ENCODE data around the gene HACD2.

The HACD2 gene

DNA sequence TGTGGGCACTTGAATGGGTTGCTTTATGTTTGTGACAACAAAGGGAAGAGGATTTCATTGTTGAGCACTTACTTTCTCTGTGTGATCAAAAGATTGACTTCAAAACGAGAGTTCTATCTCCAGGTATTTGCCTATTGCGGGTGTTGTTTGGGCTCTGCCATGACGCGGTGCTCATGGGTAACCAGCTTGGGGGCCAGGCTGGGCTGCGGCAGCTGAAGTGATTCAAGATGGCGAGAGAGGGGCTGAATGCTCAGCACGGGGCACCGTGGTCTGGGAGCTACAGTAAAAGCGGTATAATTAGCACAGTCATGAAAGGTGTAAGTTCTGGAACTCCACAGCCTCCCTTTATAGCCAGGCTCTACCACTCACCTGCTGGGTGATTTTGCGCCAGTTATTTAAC lies 105.0 kb downstream of the HACD2 start:
- DNase-seq, result no peak

DNA sequence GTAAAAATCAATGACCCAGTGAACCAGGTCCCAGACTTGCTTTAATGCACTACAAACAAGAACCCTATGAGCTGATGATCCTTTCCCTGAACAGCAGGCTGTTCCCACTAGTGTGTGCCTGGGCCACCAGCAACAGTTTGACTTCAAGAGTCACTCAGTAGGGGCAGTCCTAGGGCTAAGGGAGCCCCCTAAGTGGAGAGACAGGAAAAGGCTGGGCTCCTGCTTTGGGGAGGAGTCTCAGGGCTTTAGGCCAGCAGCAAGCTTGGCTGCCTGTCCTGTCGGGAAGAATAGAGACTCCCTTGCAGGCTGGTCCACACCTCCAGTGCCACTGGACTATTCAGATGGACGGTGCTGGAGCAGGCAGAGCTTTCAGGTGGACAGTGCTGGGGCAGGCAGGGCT lies 106.5 kb downstream of the HACD2 start:
- DNase-seq, result no peak

DNA sequence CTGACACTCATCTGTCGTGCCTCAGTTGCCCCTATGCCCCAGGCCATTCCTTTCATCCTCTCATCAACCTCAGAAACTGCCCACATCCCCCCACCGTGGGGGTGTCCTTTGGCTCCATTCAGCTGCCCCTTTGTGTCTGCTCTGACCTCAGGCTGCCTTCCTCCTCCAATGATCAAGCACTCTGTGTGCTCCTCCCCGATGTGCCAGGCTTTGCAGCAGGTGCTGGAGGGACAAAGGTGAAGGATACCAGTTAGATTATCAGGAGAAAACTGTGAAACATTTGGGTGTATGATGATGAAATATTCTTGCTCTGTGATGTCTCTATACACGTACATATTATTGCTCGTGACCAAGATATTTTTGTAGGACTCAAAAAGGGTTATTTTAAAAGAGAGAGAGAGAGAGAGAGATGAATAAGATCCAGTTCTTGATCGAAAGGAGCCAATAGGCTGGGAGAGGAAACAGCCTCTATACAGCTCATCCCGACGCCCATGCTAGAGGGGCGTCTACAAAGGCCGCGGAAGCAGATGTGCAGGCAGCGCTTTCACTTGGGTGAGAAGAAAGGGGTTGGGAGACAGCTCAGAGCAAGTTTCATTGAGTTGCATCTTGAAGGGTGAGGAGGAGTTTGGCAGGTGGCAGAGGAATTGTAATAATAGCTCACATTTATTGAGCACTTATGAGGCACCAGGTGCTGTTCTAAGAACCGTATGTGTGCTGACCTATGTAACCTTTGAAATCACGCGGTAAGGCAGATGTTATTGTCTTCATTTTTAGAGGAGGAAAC lies 107.7 kb downstream of the HACD2 start:
- DNase-seq, result no peak

DNA sequence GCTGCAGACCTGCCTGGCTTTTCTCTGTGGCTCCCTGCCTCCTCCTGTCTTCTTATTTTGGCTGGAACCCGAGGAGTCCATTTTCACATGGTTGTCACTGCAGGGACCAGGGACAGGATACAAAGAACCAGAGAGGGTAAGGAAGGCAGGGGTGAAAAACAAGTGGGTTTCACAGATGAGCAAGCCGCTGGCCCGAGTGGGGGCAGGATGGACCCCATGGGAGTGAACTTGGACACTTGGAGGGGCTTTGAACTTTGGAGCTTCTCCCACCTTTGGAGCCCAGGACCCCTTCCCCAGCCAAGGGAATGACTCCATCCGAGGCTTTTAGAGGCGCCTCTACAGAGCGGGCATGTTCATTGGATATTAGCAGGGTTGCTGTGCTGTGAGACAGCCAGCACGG lies 109.1 kb downstream of the HACD2 start:
- DNase-seq, result no peak

GRCh38 chr3:123471106-123471505 lies 113.7 kb downstream of the HACD2 start:
- no peak for DNase-seq

GRCh38 chr3:123469323-123469995 lies 115.4 kb downstream of the HACD2 start:
- DNase-seq, result no peak

- no peak for DNase-seq
Measured at GRCh38 chr3:123467046-123467445, 117.8 kb downstream of the HACD2 start.

DNA sequence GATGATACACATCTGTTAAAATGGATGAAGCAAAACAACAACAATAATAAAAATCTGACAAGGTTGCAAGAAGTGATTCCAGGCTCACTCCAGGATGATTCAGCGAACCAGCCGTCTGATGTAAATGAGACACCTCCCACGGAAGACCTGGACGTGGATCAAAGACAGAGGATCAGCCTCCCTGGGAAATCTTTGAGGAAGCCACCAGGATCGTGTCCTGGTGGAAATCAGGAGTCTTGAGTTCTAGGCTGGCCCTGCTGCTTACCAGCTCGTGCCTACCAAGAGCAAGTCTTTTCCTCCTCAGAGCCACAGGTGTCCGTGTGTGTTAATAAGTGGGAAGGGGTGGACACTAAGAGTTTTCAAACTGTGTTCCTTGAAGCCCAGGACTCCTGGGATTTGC lies 120.6 kb downstream of the HACD2 start:
- DNase-seq, result no peak

DNA sequence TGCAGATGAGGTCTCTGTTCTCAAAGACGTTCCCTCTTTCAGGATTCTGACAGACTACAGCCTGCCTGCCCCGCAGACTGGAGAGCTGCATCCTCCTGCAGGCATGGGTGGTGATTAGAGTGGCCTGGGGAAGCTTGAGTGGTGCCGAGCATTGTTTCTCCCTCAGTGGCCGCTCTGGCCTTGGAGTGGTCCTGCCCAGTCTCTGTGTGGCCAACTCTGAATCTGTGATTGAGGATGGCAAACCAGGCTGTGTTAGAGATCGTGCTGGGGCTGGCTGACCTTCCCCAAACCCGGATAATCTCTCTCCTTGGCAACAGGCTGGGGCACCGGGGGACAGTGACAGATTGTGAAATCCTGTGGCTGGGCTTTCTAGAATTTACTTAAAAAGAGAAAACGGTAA lies 125.0 kb downstream of the HACD2 start:
- DNase-seq, result no peak

- DNase-seq, result no peak
Measured at GRCh38 chr3:123458255-123458654, 126.6 kb downstream of the HACD2 start.

GRCh38 chr3:123457841-123458240 lies 127.0 kb downstream of the HACD2 start:
- no peak for DNase-seq

DNA sequence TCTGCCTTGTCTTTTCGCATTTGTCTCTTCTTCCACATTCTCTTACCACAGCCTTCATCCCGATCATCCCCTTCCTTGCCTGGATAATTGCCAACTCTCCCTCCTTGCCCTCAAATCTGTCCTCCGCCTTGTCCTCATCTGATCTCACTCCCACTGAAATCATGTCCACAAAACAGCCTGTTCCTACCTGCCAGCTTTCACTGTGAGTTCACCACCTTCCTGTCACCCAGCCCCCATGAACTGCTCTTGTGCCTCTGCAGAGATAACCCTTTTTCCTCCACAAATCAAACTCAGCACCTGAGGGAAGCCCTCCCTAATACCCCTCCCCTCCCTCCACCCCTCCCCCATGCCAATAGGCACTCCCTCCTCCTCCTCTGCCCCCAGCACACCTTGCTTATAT lies 131.2 kb downstream of the HACD2 start:
- DNase-seq, result no peak

DNA sequence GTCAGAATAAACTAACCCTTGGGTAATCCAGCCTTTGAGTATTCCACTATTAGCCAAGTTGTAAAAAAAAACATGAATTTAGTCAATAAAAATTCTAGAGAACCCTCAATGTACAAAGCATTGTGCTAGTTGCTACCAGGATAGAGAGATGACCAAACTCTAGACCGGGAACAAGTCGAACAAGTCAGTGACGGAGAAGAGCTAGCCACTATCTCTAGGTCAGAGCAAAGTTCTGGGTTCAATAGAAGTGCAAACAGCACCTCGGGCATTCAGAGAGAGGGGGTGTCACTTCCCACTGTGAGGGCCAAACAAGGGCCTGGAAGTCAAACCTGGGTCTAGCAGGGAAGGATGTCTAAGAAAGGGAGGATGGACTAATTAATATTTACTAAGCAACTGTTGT lies 133.7 kb downstream of the HACD2 start:
- no peak for DNase-seq

- no peak for DNase-seq
Measured at GRCh38 chr3:123449997-123450604, 134.8 kb downstream of the HACD2 start.

- DNase-seq, result no peak
Measured at GRCh38 chr3:123449102-123449996, 135.5 kb downstream of the HACD2 start.

DNA sequence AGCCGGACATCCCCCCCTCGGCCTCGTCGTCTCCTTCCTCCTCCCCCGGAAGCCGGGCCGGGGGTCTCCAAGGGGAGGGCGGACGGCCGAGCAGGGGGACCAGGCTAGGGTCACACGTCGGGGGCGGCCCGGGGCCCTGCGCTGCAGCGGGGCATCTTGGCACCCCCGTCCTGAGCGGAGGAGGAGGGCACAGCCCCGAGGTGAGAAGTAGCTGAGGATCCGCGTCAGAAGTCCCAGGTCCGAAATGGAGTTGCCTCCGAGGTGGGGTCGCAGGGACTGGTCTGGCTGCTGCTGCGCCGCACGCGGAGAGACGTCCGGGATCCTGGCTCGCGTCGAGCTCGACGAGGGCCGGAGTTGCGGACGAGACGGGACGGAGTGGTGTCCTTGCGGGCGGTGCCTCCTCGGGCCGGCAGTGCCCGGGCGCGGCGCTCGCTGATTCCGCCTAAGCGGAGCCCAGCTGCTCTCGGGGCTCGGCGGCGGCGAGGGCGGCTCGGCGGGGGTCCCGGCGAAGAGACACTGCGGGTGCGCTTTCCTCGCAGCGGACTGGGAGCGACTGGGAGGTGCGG lies 136.2 kb downstream of the HACD2 start, which contains the start of gene ADCY5:
TSS of gene ADCY5 (minus strand) at position 555 of the 566 bp plus-strand sequence. CDS start at position 10, 545 bp downstream.
- no peak for DNase-seq

DNA sequence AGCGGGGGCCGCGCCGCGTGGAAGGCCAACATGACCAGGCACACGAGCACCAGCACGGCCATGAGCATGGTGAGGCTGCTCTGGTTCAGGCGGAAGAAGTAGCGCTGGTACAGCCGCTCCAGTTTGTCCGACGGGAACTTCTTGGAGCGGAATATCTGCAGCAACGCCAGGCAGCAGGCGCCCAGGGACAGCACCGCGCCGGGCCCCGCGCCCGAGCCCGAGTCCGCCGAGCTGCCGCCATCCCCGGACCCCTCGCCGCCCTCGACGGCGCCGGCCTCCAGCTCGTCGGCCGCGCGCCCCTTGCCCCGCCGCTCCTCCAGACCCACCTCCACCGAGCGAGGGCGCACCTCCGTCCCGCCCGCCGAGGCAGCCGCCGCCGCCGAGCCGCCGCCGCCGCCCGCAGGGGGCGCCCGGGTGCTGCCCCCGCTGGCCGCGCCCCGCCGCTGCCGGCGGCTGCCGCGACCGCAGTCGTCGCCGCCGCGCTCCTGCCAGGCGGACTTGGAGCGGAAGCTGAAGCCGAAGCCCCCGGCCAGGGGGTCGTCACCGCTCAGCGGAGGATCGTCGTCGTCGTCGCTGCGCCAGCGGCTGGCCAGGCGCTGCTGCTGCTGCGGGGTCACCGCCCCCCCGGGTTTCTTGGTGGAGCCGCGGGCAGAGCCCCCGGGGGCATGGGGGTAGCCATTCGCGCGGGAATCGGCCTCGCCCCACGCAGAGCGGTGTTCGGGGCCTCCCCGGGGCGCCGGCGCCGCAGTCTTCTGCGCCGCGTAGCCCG lies 136.9 kb downstream of the HACD2 start:
- DNase-seq, result peak; percentile 11

- no peak for DNase-seq
Measured at GRCh38 chr3:123447416-123447748, 137.5 kb downstream of the HACD2 start.

- DNase-seq, result no peak
Measured at GRCh38 chr3:123446610-123447109, 138.2 kb downstream of the HACD2 start.

GRCh38 chr3:123446210-123446609 lies 138.6 kb downstream of the HACD2 start:
- no peak for DNase-seq

- DNase-seq, result no peak
Measured at GRCh38 chr3:123445702-123446101, 139.2 kb downstream of the HACD2 start.

DNA sequence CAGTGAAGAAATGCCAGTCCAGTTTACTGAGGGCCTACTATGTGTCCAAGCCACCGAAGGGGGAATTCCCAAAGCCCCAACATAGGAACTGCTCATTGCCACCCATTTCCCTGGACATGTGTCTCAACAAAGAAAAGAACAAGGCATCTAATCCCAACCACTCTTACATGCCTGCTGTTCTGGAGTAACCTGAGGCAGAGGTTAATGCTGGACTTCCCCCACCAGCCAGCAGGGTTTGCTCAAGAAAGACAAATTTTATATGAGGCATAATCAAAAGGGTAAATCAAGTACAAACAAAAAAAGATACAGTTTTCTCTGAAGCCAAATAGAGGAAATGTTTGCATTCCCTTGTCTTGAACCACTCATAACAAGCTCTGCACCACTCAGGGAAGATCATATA lies 140.1 kb downstream of the HACD2 start:
- DNase-seq, result no peak

All from effector CD4-positive, alpha-beta T cell (primary cell).